Activated CD8-positive, alpha-beta T cell treated with anti-CD3 and anti-CD28 coated beads for 36 hours (primary cell): ENCODE measurements around the gene ESYT2. TPM values are rescaled to one million over a fixed set of nuclear protein-coding genes. Genes with fewer than 3 reads are reported as not detected.

Experiments
- ATAC-seq: fragments of 200-7000 bp; cut with Tn5 transposase; one replicate; pipeline ENCODE4 v1.10.0; 2021; ENCODE audit warnings: mild to moderate bottlenecking, moderate library complexity
- CTCF ChIA-PET: fragments of 350-600 bp; sonication (Branson Sonifier 250); formaldehyde crosslinking; loops from one replicate; lab custom pipeline; 2021; ENCODE audit warnings: antibody characterized with exemption; lab: Charles Lee
- POLR2A ChIA-PET: fragments of 350-600 bp; sonication (Branson Sonifier 250); formaldehyde crosslinking; loops from one replicate; lab custom pipeline; 2021; ENCODE audit warnings: antibody characterized with exemption; lab: Charles Lee
- DNase-seq: peaks from one replicate; pipeline ENCODE4 v3.0.0-alpha.2; 2020
- H3K27ac Mint-ChIP-seq: one replicate; pipeline ENCODE4 v1.8.0; 2021; ENCODE audit warnings: mild to moderate bottlenecking, mixed read lengths
- H3K27me3 Mint-ChIP-seq: one replicate; pipeline ENCODE4 v1.8.0; 2021; ENCODE audit warnings: mixed read lengths
- H3K36me3 Mint-ChIP-seq: one replicate; pipeline ENCODE4 v1.8.0; 2021; ENCODE audit warnings: low read depth, mixed read lengths
- H3K4me1 Mint-ChIP-seq: one replicate; pipeline ENCODE4 v1.8.0; 2021; ENCODE audit warnings: low read depth, mixed read lengths
- H3K4me3 Mint-ChIP-seq: one replicate; pipeline ENCODE4 v1.8.0; 2021; ENCODE audit warnings: mild to moderate bottlenecking, moderate library complexity, mixed read lengths
- H3K9me3 Mint-ChIP-seq: one replicate; pipeline ENCODE4 v1.8.0; 2021; ENCODE audit warnings: mixed read lengths
- CTCF ChIP-seq: fragments of 200-600 bp; IDR thresholded peaks from one replicate; pipeline ENCODE4 v1.8.0; 2022; ENCODE audit warnings: antibody characterized with exemption, mild to moderate bottlenecking
- intact Hi-C: fragments of 100-400 bp; cut with micrococcal nuclease; formaldehyde crosslinking; loops from one replicate; pipeline ENCODE4 v1.10.0; 2022
- total RNA-seq, 2 experiments: library from RNA; stranded (reverse); gene quantifications; one replicate each; pipeline ENCODE4 v1.2.3, GENCODE V29; 2021

The ESYT2 gene
- total RNA-seq, 2 experiments from 2014 or later: 55.5 to 56.6 TPM

GRCh38 chr7:158809596-158809995, 19.7 kb downstream of the ESYT2 start:
- no peak for TF ChIP-seq CTCF
- Mint-ChIP-seq H3K4me3 (no peak overlapping the region), H3K4me1 (peaks cover 74% of the 10 kb centered on the region), H3K36me3 (peaks cover 62% of the 10 kb centered on the region), H3K27ac (peak overlapping the region; percentile 97), H3K9me3 (peaks cover 5% of the 10 kb centered on the region), H3K27me3 (no peaks in the 10 kb centered on the region)
- intact Hi-C loops: no loop called here
- ATAC-seq: peak; percentile 35
- CTCF ChIA-PET: no interaction called here
- POLR2A ChIA-PET: interaction anchor here (0.8 to 4.4 kb wide), 4 partner anchors 10 to 48 kb away, joined by 3 to 28 read pairs (median 4); no protein-coding TSS in a partner anchor
- peak; percentile 45 for DNase-seq

- Mint-ChIP-seq H3K4me3 (no peak overlapping the region), H3K9me3 (peaks cover 9% of the 10 kb centered on the region), H3K27me3 (no peaks in the 10 kb centered on the region), H3K27ac (no peak overlapping the region), H3K36me3 (peaks cover 64% of the 10 kb centered on the region), H3K4me1 (peaks cover 70% of the 10 kb centered on the region)
- CTCF ChIA-PET: no interaction called here
- intact Hi-C loops: no loop called here
- POLR2A ChIA-PET: interaction anchor here (1.4 kb wide), 1 partner anchor 19 kb away, joined by 3 read pairs; no protein-coding TSS in a partner anchor
- TF ChIP-seq CTCF: no peak
- ATAC-seq (no peak), DNase-seq (no peak)
These were observed 21.2 kb downstream of the ESYT2 start for GRCh38 chr7:158808126-158808525.

- peak overlapping the region; percentile 12 for H3K27ac Mint-ChIP-seq
- peaks cover 61% of the 10 kb centered on the region for H3K36me3 Mint-ChIP-seq
- intact Hi-C loops: no loop called here
- H3K27me3 Mint-ChIP-seq: no peaks in the 10 kb centered on the region
- CTCF ChIA-PET: no interaction called here
- peaks cover 60% of the 10 kb centered on the region for H3K4me1 Mint-ChIP-seq
- DNase-seq (no peak), ATAC-seq (no peak)
- H3K9me3 Mint-ChIP-seq: peaks cover 9% of the 10 kb centered on the region
- TF ChIP-seq CTCF: no peak
- no peak overlapping the region for H3K4me3 Mint-ChIP-seq
- POLR2A ChIA-PET: no interaction called here
These were observed 23.4 kb downstream of the ESYT2 start for GRCh38 chr7:158805937-158806336.

GRCh38 chr7:158805414-158805813, 23.9 kb downstream of the ESYT2 start:
- Mint-ChIP-seq H3K4me3 (no peak overlapping the region), H3K27ac (peak overlapping the region; percentile 73), H3K36me3 (peaks cover 56% of the 10 kb centered on the region), H3K9me3 (peaks cover 9% of the 10 kb centered on the region), H3K4me1 (peaks cover 59% of the 10 kb centered on the region), H3K27me3 (no peaks in the 10 kb centered on the region)
- POLR2A ChIA-PET: no interaction called here
- intact Hi-C loops: no loop called here
- TF ChIP-seq CTCF: no peak
- no peak for ATAC-seq
- CTCF ChIA-PET: interaction anchor here (1.0 kb wide), 1 partner anchor 10 kb away, joined by 3 read pairs; no protein-coding TSS in a partner anchor
- no peak for DNase-seq

GRCh38 chr7:158804335-158804734, 25.0 kb downstream of the ESYT2 start:
- Mint-ChIP-seq H3K27ac (peak overlapping the region; percentile 73), H3K4me1 (peaks cover 53% of the 10 kb centered on the region), H3K36me3 (peaks cover 45% of the 10 kb centered on the region), H3K27me3 (no peaks in the 10 kb centered on the region), H3K9me3 (peaks cover 9% of the 10 kb centered on the region), H3K4me3 (peak overlapping the region; percentile 45)
- peak; percentile 21 for DNase-seq
- ChIA-PET POLR2A (no interaction called here), CTCF (interaction anchor here (1.0 kb wide), 1 partner anchor 11 kb away, joined by 3 read pairs; no protein-coding TSS in a partner anchor)
- no peak for TF ChIP-seq CTCF
- intact Hi-C loops: no loop called here
- no peak for ATAC-seq
